Measurements from ENCODE around the gene SLC2A9.

GRCh38 chr4:9968472-9968871 is 52.8 kb downstream of the SLC2A9 start:
- TF ChIP-seq CTCF (IDR thresholded peaks at IDR 0.05) (no peak), POLR2A (IDR thresholded peaks at IDR 0.05; ENCODE audit: low read depth) (no peak), EP300 (IDR thresholded peaks at IDR 0.05) (no peak), POLR2AphosphoS5 (IDR thresholded peaks at IDR 0.05) (no peak)
